Adrenal gland (tissue), 5 donors: ENCODE measurements around the gene CGNL1.

Source experiments
- POLR2A ChIP-seq, 2 donors: fragments of 450-650 bp; IDR thresholded peaks; one replicate each; pipeline ENCODE4 v1.6.1; 2017; ENCODE audit warnings: antibody characterized with exemption in 2 of 2, mild to moderate bottlenecking in 2 of 2, moderate library complexity in 1 of 2
- TF ChIP-seq, protein P1 (sequence below), 6 experiments: fragments of 450-650 bp in 4 of 6; fragments of 200-600 bp in 2 of 6; sonication (generic) in 1 of 6; IDR thresholded peaks; 1 replicate in 5 of 6; 2 replicates in 1 of 6; pipeline versions ENCODE4 v1.5.1 to v1.8.0; 2016 to 2021; ENCODE audit warnings: antibody characterized with exemption in 6 of 6, mild to moderate bottlenecking in 2 of 6, moderate library complexity in 1 of 6
- donor health status: DM: no; HTN: no; CAD: no.

DNA sequence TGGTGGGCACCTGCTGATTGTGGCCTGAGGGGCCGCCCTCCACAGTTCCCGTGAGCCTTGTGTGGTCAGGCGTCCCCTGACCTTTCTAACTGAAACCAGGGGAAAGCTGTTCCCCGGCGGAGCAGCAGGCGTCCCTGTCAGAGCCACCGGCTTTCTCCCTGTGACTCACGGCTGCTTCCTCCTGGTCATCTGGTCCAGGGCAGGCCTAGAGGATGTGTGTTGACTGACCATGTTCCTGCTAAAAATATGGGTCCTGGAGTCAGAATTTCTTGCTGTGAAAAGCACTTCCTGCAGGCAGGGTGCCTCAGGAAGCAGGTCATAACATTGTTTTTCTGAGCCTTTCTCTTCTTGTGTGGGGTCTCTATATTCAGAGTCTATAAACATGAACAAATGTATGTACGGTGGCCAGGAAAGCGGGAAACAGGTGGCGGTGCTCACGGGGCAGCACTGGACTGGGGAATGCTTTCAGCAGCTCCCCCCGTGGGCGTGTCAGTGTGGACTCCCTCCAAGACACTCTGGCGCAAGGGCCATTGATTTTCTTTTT is 38.4 kb upstream of the CGNL1 start:
- TF ChIP-seq, protein P1, sequence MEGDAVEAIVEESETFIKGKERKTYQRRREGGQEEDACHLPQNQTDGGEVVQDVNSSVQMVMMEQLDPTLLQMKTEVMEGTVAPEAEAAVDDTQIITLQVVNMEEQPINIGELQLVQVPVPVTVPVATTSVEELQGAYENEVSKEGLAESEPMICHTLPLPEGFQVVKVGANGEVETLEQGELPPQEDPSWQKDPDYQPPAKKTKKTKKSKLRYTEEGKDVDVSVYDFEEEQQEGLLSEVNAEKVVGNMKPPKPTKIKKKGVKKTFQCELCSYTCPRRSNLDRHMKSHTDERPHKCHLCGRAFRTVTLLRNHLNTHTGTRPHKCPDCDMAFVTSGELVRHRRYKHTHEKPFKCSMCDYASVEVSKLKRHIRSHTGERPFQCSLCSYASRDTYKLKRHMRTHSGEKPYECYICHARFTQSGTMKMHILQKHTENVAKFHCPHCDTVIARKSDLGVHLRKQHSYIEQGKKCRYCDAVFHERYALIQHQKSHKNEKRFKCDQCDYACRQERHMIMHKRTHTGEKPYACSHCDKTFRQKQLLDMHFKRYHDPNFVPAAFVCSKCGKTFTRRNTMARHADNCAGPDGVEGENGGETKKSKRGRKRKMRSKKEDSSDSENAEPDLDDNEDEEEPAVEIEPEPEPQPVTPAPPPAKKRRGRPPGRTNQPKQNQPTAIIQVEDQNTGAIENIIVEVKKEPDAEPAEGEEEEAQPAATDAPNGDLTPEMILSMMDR (IDR thresholded peaks at IDR 0.05) = no peak
- no peak for TF ChIP-seq POLR2A (IDR thresholded peaks at IDR 0.05)
